SK-N-SH (cell line): ENCODE data around the gene UVRAG. TPM values are rescaled to one million over a fixed set of nuclear protein-coding genes. Genes with fewer than 3 reads are reported as not detected.

ENCODE experiments used
- CTCF ChIA-PET: fragments of 300-600, 350-600 bp; formaldehyde crosslinking; extraction: SDS; loops from one replicate; lab custom pipeline; 2021; lab: Yijun Ruan, JAX
- POLR2A ChIA-PET: fragments of 350-600 bp; sonication (Branson Sonifier 250); formaldehyde crosslinking; extraction: SDS; loops from one replicate; lab custom pipeline; 2020; ENCODE audit warnings: antibody characterized with exemption, inconsistent platforms; lab: Yijun Ruan, JAX
- DNase-seq: peaks from one replicate; pipeline ENCODE4 v3.0.0; 2012
- H2AFZ ChIP-seq: fragments of 200-600 bp; sonication (generic); 2 replicates; pipeline ENCODE4 v1.8.1; 2016; ENCODE audit warnings: antibody characterized with exemption, mild to moderate bottlenecking, low read depth
- H3F3A ChIP-seq: fragments of 200-600 bp; sonication (generic); replicated peaks from 2 replicates; pipeline ENCODE3; 2016; ENCODE audit warnings: antibody characterized with exemption, mild to moderate bottlenecking; ENCODE audit not compliant: insufficient read depth
- H3K27ac ChIP-seq, 2 experiments: fragments of 200-500 bp in 1 of 2; fragments of 200-600 bp in 1 of 2; sonication (Bioruptor generic) in 1 of 2; sonication (generic), shearing (Covaris generic) in 1 of 2; 2 replicates each; pipeline versions ENCODE4 v1.5.1 to v1.6.1; 2014 to 2016; ENCODE audit warnings: low read depth in 2 of 2, inconsistent platforms in 1 of 2, low read length in 1 of 2, mild to moderate bottlenecking in 1 of 2, mixed read lengths in 1 of 2
- H3K27me3 ChIP-seq: fragments of 200-600 bp; sonication (generic), shearing (Covaris generic); 2 replicates; pipeline ENCODE4 v1.6.1; 2016; ENCODE audit warnings: mixed run types; ENCODE audit not compliant: insufficient read depth
- H3K36me3 ChIP-seq, 2 experiments: fragments of 200-500 bp in 1 of 2; fragments of 200-600 bp in 1 of 2; sonication (Bioruptor generic) in 1 of 2; sonication (generic) in 1 of 2; replicated peaks in 1 of 2; 2 replicates each; pipeline versions ENCODE3 to v1.5.1; 2014 to 2016; ENCODE audit warnings: low read length in 1 of 2, mild to moderate bottlenecking in 1 of 2; ENCODE audit not compliant: insufficient read depth in 2 of 2, control insufficient read depth in 1 of 2
- H3K4me1 ChIP-seq, 2 experiments: fragments of 200-500 bp in 1 of 2; fragments of 200-600 bp in 1 of 2; sonication (Bioruptor generic) in 1 of 2; sonication (generic), shearing (Covaris generic) in 1 of 2; 2 replicates each; pipeline versions ENCODE4 v1.5.1 to v1.6.1; 2014 to 2016; ENCODE audit warnings: low read depth in 1 of 2, low read length in 1 of 2, mixed run types in 1 of 2; ENCODE audit not compliant: insufficient read depth in 2 of 2, control insufficient read depth in 1 of 2
- H3K4me2 ChIP-seq: fragments of 200-600 bp; sonication (generic), shearing (Covaris generic); 2 replicates; pipeline ENCODE4 v1.6.1; 2017; ENCODE audit warnings: mixed run types
- H3K4me3 ChIP-seq, 2 experiments: fragments of 200-500 bp in 1 of 2; fragments of 200-600 bp in 1 of 2; sonication (Bioruptor generic) in 1 of 2; sonication (generic), shearing (Covaris generic) in 1 of 2; 2 replicates each; pipeline versions ENCODE4 v1.5.1 to v1.8.1; 2014 to 2016; ENCODE audit warnings: low read depth in 2 of 2, inconsistent platforms in 1 of 2, low read length in 1 of 2, mild to moderate bottlenecking in 1 of 2, mixed read lengths in 1 of 2, moderate library complexity in 1 of 2
- H3K79me2 ChIP-seq: fragments of 200-600 bp; sonication (generic); 2 replicates; pipeline ENCODE4 v1.8.1; 2017; ENCODE audit warnings: mild to moderate bottlenecking; ENCODE audit not compliant: insufficient read depth
- H3K9ac ChIP-seq: fragments of 200-600 bp; sonication (generic); 2 replicates; pipeline ENCODE4 v1.6.1; 2017; ENCODE audit warnings: mixed run types
- H3K9me2 ChIP-seq: fragments of 200-600 bp; sonication (generic); 2 replicates; pipeline ENCODE4 v1.6.1; 2017; ENCODE audit warnings: mixed run types
- H3K9me3 ChIP-seq: fragments of 200-600 bp; sonication (generic); 2 replicates; pipeline ENCODE4 v1.6.1; 2017; ENCODE audit warnings: mixed run types, mild to moderate bottlenecking, moderate library complexity
- H4K20me1 ChIP-seq: fragments of 200-600 bp; sonication (generic); 2 replicates; pipeline ENCODE4 v1.6.1; 2017; ENCODE audit warnings: mild to moderate bottlenecking, mixed run types; ENCODE audit not compliant: insufficient read depth
- EZH2phosphoT487 ChIP-seq: fragments of 200-600 bp; sonication (generic); IDR thresholded peaks from 2 replicates; pipeline ENCODE4 v1.6.1; 2017; ENCODE audit warnings: low read depth, mixed run types, mild to moderate bottlenecking, antibody characterized with exemption, moderate library complexity, borderline replicate concordance
- FOSL2 ChIP-seq: IDR thresholded peaks from 2 replicates; pipeline ENCODE4 v1.4.0; 2012; ENCODE audit warnings: low read depth, mild to moderate bottlenecking, moderate library complexity, borderline replicate concordance
- FOXJ3 ChIP-seq: sonication (generic); formaldehyde crosslinking; IDR thresholded peaks from 2 replicates; pipeline ENCODE4 v1.5.1; 2020; ENCODE audit warnings: mild to moderate bottlenecking, missing genetic modification reagents
- FOXM1 ChIP-seq: IDR thresholded peaks from 2 replicates; pipeline ENCODE4 v1.4.0; 2012; ENCODE audit warnings: low read depth, mild to moderate bottlenecking
- JUND ChIP-seq: IDR thresholded peaks from 2 replicates; pipeline ENCODE4 v1.4.0; 2012
- MEF2A ChIP-seq: IDR thresholded peaks from 2 replicates; pipeline ENCODE4 v1.4.0; 2012; ENCODE audit warnings: low read depth, borderline replicate concordance
- MXI1 ChIP-seq: IDR thresholded peaks from 2 replicates; pipeline ENCODE4 v1.6.1; 2012; ENCODE audit warnings: mild to moderate bottlenecking, low read depth, low read length, improper control_type of control experiment
- NFIC ChIP-seq: IDR thresholded peaks from 2 replicates; pipeline ENCODE4 v1.4.0; 2012; ENCODE audit warnings: borderline replicate concordance
- RAD21 ChIP-seq: IDR thresholded peaks from 2 replicates; pipeline ENCODE4 v1.6.1; 2012; ENCODE audit warnings: mild to moderate bottlenecking, low read length
- RCOR1 ChIP-seq: fragments of 150-350 bp; IDR thresholded peaks from 2 replicates; pipeline ENCODE4 v1.6.1; 2017; ENCODE audit warnings: antibody characterized with exemption, low read length
- RXRA ChIP-seq: IDR thresholded peaks from 2 replicates; pipeline ENCODE4 v1.4.0; 2012; ENCODE audit warnings: low read depth, mild to moderate bottlenecking, borderline replicate concordance
- SIN3A ChIP-seq: IDR thresholded peaks from 2 replicates; pipeline ENCODE4 v1.6.1; 2012; ENCODE audit warnings: low read depth, mild to moderate bottlenecking, low read length, moderate library complexity, borderline replicate concordance
- SMC3 ChIP-seq: IDR thresholded peaks from 2 replicates; pipeline ENCODE4 v1.6.1; 2012; ENCODE audit warnings: low read depth, low read length, improper control_type of control experiment
- TAF1 ChIP-seq: IDR thresholded peaks from 2 replicates; pipeline ENCODE4 v1.6.1; 2012; ENCODE audit warnings: low read depth, mild to moderate bottlenecking, low read length, moderate library complexity, borderline replicate concordance
- YY1 ChIP-seq: IDR thresholded peaks from 2 replicates; pipeline ENCODE4 v1.4.0; 2012; ENCODE audit warnings: low read depth, mild to moderate bottlenecking
- WGBS: methylation state at CpG from one replicate; pipeline ENCODE4 v1.1.6; 2017; ENCODE audit warnings: low lambda C conversion rate; 5-methylcytosine and 5-hydroxymethylcytosine counted together
- polyA plus RNA-seq, 3 experiments: library from polyadenylated mRNA; depleted of rRNA; stranded (reverse); fragments of >200 nt; gene quantifications; 2 replicates each; pipeline ENCODE4 v1.2.3, GENCODE V29; 2012
- TF ChIP-seq, protein P1 (sequence below): IDR thresholded peaks from 2 replicates; pipeline ENCODE4 v1.4.0; 2012; ENCODE audit warnings: low read depth, borderline replicate concordance
- TF ChIP-seq, protein P2 (sequence below): IDR thresholded peaks from 2 replicates; pipeline ENCODE4 v1.4.0; 2012; ENCODE audit warnings: low read depth, borderline replicate concordance
- TF ChIP-seq, protein P3 (sequence below): fragments of 150-350 bp; IDR thresholded peaks from 2 replicates; pipeline ENCODE4 v1.6.1; 2017; ENCODE audit warnings: antibody characterized with exemption, low read length, low read depth, borderline replicate concordance
- TF ChIP-seq, protein P4 (sequence below): fragments of 150-350 bp; IDR thresholded peaks from 2 replicates; pipeline ENCODE4 v1.6.1; 2016; ENCODE audit warnings: mild to moderate bottlenecking, low read depth, low read length

The UVRAG gene
- polyA plus RNA-seq, 1 of the 3 experiments (the other 2 are of a cell fraction), result 5.8 TPM

DNA sequence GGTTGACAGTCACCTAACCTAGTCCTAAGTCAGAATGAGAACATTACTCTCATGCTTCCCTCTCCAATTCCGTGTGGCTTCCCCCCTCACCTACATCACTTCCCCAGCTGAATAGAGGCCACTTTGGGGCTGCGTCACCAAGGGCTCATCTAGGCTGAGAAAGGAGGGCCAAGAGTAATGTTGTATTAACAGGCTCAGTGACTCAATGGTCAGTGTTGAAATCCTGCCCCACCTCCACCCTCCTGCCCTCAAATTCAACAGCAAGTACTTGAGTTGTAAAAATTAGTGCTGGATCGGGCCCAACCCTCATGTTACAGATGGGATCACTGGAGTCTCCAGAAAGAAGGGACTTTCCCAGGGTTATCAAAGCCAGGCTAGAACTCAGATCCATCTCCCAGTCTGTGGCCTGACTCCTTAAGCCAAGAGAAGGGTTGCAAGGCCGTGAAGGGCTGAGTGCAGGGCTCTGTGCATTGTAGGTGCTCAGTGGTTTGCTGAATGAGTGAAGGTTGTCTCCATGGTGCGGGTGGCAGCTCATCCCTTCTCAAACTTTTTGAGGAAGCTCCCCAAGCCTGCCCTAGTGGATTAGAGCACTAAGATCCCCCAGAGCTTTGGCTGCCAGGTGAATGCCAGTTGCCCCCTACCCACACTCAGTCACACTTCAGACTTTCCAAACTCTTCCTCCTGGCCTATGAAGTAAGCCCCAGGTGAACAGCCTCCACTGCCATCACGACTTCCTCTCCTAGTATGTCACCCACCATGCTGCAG lies 43.2 kb upstream of the UVRAG start:
- Histone ChIP-seq H3K79me2 (no peaks in the 10 kb centered on the region), H3K27me3 (peaks cover 8% of the 10 kb centered on the region), H3K9me3 (no peaks in the 10 kb centered on the region), H3K36me3 (no peaks in the 10 kb centered on the region), H3K4me1 (peaks cover 5 to 11% of the 10 kb centered on the region in 2 experiments; a peak in 3 of 4 replicates), H3K27ac (no peak overlapping the region), H3F3A (no peaks in the 10 kb centered on the region), H4K20me1 (no peaks in the 10 kb centered on the region), H3K9ac (no peak overlapping the region), H3K4me3 (no peak overlapping the region), H3K9me2 (no peaks in the 10 kb centered on the region), H2AFZ (no peak overlapping the region), H3K4me2 (no peak overlapping the region)
- CTCF ChIA-PET, result interaction anchor here (1.4 to 2.9 kb wide), 2 partner anchors 31 to 38 kb away, joined by 3 to 10 read pairs; no protein-coding TSS in a partner anchor
- DNase-seq, result no peak
- POLR2A ChIA-PET, result no interaction called here
- no peak for TF ChIP-seq FOSL2
- no peak for TF ChIP-seq YY1
- no peak for TF ChIP-seq MXI1
- TF ChIP-seq RAD21, result no peak
- TF ChIP-seq, protein P1, sequence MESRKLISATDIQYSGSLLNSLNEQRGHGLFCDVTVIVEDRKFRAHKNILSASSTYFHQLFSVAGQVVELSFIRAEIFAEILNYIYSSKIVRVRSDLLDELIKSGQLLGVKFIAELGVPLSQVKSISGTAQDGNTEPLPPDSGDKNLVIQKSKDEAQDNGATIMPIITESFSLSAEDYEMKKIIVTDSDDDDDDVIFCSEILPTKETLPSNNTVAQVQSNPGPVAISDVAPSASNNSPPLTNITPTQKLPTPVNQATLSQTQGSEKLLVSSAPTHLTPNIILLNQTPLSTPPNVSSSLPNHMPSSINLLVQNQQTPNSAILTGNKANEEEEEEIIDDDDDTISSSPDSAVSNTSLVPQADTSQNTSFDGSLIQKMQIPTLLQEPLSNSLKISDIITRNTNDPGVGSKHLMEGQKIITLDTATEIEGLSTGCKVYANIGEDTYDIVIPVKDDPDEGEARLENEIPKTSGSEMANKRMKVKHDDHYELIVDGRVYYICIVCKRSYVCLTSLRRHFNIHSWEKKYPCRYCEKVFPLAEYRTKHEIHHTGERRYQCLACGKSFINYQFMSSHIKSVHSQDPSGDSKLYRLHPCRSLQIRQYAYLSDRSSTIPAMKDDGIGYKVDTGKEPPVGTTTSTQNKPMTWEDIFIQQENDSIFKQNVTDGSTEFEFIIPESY, result no peak
- TF ChIP-seq, protein P2, sequence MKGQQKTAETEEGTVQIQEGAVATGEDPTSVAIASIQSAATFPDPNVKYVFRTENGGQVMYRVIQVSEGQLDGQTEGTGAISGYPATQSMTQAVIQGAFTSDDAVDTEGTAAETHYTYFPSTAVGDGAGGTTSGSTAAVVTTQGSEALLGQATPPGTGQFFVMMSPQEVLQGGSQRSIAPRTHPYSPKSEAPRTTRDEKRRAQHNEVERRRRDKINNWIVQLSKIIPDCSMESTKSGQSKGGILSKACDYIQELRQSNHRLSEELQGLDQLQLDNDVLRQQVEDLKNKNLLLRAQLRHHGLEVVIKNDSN, result no peak
- TF ChIP-seq MEF2A, result no peak
- TF ChIP-seq TAF1, result no peak
- no peak for TF ChIP-seq RCOR1
- TF ChIP-seq, protein P3, sequence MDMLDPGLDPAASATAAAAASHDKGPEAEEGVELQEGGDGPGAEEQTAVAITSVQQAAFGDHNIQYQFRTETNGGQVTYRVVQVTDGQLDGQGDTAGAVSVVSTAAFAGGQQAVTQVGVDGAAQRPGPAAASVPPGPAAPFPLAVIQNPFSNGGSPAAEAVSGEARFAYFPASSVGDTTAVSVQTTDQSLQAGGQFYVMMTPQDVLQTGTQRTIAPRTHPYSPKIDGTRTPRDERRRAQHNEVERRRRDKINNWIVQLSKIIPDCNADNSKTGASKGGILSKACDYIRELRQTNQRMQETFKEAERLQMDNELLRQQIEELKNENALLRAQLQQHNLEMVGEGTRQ, result no peak
- TF ChIP-seq FOXM1, result no peak
- TF ChIP-seq RXRA, result no peak
- TF ChIP-seq FOXJ3 (CRISPR knock-in tag), result no peak
- TF ChIP-seq JUND, result no peak
- TF ChIP-seq, protein P4, sequence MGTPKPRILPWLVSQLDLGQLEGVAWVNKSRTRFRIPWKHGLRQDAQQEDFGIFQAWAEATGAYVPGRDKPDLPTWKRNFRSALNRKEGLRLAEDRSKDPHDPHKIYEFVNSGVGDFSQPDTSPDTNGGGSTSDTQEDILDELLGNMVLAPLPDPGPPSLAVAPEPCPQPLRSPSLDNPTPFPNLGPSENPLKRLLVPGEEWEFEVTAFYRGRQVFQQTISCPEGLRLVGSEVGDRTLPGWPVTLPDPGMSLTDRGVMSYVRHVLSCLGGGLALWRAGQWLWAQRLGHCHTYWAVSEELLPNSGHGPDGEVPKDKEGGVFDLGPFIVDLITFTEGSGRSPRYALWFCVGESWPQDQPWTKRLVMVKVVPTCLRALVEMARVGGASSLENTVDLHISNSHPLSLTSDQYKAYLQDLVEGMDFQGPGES, result no peak
- no peak for TF ChIP-seq SIN3A
- TF ChIP-seq NFIC, result no peak
- no peak for TF ChIP-seq SMC3
- no peak for TF ChIP-seq EZH2phosphoT487
- 59% methylated on average over 3 of the region's 6 CpGs for WGBS
